Fibroblast of skin of right biceps (primary cell): ENCODE results near the gene SHROOM4.

Experiments
- DNase-seq: peaks from one replicate; pipeline ENCODE4 v3.0.0-alpha.2; 2013

SHROOM4 gene

DNA sequence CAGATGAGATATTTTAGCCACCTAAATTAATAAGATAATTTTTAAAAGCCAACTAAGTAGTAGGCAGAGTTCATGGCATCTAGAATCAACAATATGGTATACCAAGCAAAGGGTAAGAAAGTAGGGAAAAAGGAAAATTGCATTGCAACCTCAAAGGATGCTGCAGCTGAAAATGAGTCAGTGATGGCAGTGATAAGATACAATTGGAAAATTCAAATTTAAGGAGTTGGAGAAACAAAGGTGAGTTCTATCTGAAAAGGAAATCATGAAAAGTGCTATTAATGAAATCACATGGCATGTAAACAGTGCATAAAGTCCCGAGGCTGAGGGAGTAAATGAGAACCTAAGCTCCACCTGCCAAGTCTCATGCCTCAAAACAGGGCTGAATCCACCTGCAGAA, 33.9 kb downstream of the SHROOM4 start:
- no peak for DNase-seq

- DNase-seq: peak; percentile 15
Observed at GRCh38 chrX:50779694-50780093, 34.3 kb downstream of the SHROOM4 start.

- DNase-seq: no peak
Observed at GRCh38 chrX:50778272-50778671, 35.7 kb downstream of the SHROOM4 start.

DNA sequence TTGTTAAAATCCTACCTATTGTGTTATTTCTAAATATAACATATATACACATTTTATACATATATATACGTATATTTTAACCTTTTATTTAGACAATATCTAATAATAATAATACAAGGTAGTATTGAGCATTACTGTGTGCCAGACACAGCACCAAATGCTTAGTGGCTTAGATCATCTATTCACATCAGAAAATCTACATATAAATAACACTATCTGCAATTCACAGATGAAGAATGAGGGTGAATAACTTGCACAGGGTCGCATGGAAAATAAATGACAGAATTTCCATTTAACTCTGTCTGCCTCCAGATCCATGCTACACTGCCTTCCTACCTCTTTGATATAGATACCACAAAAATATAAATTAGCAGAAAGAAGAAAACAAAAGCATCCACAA, 37.7 kb downstream of the SHROOM4 start:
- DNase-seq: no peak

- no peak for DNase-seq
Observed at GRCh38 chrX:50771382-50771781, 42.6 kb downstream of the SHROOM4 start.

GRCh38 chrX:50770702-50771101, 43.3 kb downstream of the SHROOM4 start:
- no peak for DNase-seq

DNA sequence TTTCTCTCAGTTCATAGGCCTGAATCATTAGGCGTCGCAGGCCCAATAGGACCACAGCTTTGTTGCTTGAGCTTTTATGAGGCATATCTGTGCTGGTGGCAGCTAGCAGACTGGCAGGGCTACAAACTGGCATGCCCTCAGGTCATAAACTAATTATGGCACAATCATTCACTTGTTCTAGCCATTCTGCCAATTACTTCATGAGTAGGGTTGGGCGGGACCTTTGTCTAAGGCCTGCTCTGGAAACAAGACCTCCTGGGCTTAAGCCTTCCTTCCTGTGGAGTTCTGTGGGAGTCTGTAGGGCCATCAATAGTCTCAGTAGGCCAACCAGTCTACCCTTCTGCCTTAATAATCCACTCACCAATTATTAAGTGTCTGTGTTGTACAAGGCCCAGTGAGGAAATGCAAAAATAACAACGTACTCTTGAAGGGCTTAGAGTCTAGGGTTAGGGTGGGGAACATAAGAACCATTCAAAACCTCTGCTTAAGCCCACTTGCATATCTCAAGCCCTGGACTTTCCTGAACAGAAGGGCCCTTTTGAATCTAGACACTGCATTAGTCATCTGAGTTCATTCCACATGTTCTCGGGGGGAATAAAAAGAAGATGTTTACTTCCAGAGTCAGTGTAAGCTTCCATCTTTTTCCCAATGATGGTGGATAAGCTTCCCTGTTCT, 44.5 kb downstream of the SHROOM4 start:
- DNase-seq: no peak

- no peak for DNase-seq
Observed at GRCh38 chrX:50768801-50769200, 45.2 kb downstream of the SHROOM4 start.

DNA sequence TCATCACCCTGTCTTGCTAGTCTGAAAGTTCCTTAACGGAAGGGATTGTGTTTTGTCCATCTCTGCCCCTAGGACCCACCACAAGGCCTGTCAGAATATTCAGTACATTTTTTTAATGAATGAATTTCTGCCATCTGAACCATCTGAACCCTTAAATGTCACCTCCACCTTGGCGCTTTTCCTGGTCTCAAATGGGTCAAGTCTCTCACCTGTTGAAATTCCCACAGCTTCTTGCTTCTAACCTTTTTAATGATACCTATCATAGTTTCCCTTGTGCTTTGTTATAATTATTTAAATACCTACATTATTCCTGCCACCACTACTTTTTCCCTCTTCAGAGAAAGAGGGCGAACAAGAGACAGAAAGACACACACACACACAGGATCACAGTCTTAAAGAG, 48.0 kb downstream of the SHROOM4 start:
- DNase-seq: no peak

DNA sequence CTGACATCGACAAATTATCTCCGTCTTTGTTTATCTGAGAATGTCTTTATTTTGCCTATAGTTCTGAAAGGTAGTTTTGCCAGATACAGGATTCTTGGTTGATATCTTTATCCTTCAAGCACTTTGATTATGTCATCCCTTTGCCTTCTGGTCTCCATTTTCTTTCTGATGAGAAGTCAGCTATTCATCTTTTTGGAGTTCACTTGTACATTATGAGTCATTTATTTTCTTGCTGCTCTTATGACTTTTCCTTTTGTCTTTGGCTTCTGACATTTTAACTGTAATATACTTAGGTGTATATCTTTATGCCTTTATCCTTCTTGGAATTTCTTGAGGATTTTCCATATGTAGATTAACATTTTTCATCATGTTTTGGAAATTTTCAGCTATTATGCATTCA, 51.4 kb downstream of the SHROOM4 start:
- DNase-seq: no peak

- DNase-seq: no peak
Observed at GRCh38 chrX:50756276-50756675, 57.7 kb downstream of the SHROOM4 start.

GRCh38 chrX:50751091-50751490, 62.9 kb downstream of the SHROOM4 start:
- DNase-seq: no peak

- peak; percentile 53 for DNase-seq
Observed at GRCh38 chrX:50747471-50747900, 66.5 kb downstream of the SHROOM4 start.

GRCh38 chrX:50736656-50737055, 77.3 kb downstream of the SHROOM4 start:
- no peak for DNase-seq

- DNase-seq: no peak
Observed at GRCh38 chrX:50726296-50726695, 87.7 kb downstream of the SHROOM4 start.

GRCh38 chrX:50725310-50725709, 88.7 kb downstream of the SHROOM4 start:
- DNase-seq: no peak

DNA sequence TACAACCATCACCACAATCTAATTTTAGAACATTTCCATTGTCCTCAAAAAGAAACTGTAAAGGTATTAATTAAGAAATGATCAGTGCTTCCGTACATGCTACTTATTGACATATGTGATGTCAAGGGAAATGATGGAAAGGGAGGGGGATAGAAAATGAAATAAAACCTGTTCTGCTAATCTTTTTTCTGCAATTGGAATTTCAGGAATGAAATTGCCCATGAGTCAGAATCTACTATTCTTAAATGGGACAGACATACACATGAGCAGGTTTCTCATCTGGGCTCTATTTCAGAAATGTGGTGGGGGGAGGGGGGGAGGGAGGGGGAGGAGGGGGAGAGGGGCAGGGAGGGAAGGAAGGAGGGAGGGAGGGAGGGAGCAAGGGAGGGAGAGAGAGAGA, 91.0 kb downstream of the SHROOM4 start:
- DNase-seq: peak; percentile 47

DNA sequence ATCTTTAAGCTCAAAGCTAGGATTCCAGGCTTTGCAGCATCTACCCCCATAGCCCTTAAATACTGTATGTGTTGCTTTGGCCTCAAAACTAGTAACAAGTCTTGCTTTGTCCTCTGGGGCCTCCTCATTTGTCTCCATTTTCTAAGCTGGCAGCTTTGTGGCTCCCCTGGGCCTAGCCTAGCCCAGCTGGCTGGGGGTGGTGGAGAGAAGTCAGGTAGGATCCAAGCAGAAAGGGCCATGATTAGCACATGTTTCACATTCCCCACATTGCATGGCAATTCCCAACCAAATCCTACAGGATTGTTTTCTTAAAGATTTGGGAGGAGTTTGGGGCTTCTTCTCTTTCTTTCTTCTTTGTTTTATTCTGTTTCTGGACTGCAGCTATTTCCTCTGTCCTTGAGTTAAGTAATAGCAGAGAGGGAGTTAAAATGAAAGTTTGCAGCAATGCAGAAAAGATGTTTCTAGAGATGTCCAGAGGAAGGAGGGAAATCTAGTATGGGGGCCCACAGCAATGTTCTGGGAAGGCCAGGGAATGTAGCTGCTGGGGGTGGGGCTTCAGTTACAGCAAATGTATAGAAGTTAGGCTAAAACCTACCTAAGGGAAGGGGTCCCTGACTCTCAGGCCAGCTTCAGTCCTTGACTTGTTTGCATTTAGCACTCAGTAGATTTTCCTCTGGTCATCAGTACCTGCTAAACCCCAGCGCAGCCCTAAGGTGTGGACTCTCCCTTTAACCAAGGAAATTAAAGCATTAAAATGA, 92.1 kb downstream of the SHROOM4 start:
- DNase-seq: peak; percentile 79

DNA sequence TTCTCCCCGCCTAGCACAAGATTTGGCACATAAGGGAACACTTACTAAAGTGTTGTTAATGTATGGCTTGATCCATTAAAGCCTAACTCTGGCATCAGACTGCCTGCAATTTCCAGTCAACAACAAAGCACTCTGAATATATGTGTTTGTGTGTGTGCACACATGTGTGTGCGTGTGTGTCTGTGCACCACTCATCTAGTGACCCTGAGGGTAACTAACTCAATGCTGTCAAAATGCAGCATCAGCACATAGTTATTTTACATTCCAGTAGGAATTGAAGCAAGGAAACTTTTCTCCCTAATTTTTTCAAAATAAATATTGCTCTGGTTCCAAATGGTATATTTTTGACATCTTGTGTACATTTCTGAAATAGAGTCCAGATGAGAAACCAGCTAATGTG, 94.4 kb downstream of the SHROOM4 start:
- DNase-seq: no peak

DNA sequence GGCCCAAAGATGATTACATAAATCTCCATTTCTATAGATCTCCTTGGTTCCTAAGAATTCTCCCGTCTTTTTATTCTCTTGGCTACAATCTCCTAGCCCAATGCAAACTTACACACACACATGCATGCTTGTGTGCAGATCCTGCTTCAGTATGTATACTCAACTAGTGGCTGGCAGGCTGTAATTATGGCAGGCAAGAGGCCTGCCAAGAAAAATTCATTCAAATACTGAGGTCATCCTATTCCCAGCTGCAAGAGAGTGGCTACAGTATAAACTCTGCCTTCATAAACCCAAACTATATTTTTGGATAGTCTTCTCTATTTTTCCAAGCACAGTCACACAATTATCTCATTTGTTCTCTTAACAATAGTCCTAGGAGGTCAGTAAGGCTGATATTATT, 95.2 kb downstream of the SHROOM4 start:
- no peak for DNase-seq

DNA sequence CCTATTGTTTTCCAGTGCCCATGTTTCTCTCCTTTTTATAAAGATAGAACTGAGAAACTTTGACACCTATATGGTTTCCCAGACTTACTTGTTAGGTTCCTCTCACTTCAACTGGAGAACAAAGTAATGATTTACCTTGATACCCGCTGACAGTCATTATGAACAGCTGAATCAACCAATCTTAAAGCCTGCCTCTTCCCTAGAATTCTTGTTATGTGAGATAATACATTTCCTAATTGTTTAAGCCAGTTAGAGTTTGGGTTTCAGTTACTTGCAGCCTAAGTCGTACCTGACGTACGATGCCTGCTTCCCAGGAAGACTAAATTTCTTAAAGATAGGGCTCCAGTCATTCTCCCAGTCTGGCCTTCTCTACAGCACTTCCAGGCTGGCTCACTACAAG, 97.3 kb downstream of the SHROOM4 start:
- no peak for DNase-seq

DNA sequence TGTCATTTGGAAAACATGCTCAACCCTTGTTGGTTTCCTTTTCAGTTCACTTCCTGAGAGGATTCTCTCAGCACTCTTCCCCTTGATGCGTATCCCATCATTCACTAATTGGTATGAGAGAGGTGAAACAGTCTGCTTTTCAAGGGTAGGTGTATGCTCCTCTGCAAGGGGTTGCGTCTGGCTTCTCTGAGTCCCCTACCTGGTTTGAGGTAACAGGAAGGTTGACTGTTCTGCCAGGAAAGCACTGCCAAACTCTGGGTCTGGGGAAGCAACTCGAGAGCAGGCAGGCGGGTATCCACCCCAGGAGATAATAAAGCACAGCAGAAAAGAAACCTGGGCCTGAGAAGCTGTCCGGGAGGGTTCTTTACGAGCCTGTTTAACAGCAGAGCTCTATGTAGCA, 101.2 kb downstream of the SHROOM4 start:
- no peak for DNase-seq

DNA sequence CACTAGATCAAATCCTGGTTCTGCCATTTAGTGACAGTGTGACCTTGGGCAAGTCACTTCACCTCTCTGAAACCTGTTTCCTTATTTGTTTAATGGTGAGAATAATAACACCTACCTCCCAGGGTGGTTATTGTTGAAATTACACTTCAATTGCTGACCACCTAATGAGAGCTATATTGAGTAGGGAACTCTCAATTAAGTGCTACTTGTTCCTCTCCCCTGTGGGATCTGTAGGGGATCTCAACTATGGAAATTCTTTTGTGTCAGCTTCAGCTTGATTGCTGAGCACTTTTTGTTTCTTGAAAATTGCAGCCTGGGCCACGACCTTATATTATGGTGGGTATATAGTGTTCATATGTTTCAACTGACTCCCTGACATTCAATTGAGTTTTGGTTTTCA, 102.1 kb downstream of the SHROOM4 start:
- no peak for DNase-seq

DNA sequence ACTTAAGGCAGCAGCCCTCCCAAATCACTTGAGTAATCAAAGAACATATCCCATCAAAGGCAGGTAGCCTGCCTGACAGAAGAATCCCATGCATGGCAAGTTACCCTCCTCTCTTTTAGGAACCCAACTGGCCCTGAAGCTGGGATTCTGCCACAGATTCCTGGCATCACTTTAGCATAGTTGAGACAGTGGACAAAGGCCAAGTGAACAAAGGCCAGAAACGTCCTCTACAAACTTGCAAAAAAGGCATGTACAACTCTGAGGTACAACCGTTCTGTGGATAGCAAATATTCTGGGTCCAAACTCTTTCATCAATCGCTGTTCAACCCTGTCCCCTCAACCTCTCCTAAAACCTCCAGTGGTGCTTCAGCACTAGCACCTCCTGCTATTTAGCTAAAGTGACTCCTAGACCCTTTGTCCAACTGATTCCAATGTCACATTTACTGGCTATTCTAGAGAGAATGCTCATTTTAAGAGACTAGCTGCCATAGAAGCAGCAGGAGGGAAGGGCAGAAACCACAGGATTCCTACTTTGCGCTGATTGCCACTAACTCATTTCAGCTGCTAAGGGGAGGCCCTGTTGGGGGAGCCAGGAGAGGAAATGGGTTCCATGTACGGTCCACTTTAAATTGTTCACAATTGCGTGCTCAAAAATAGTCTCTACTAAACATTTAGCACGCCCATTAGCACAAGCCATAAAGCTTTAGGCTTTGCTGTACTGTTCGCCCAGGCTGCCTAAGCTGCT, 105.9 kb downstream of the SHROOM4 start:
- DNase-seq: peak; percentile 67
